Hippocampal formation (tissue), 2 donors: ENCODE results near the gene CD22.
"Not testable (repeated sequence)": the region's sequence is repeated elsewhere in the genome, so short reads cannot be mapped to it uniquely, and the experiment has no call there.

Experiments
- DNase-seq, 2 donors: peaks; one replicate each; lab custom pipeline; 2025; lab: John Stamatoyannopoulos, UW

Gene CD22

DNA sequence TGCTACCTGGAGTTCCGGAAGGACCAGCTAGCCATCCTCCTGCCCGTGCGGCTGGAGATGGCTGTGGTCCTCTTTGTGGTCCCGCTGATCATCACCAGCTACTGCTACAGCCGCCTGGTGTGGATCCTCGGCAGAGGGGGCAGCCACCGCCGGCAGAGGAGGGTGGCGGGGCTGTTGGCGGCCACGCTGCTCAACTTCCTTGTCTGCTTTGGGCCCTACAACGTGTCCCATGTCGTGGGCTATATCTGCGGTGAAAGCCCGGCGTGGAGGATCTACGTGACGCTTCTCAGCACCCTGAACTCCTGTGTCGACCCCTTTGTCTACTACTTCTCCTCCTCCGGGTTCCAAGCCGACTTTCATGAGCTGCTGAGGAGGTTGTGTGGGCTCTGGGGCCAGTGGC, 30.4 kb downstream of the CD22 start:
- DNase-seq, result not testable (repeated sequence)

DNA sequence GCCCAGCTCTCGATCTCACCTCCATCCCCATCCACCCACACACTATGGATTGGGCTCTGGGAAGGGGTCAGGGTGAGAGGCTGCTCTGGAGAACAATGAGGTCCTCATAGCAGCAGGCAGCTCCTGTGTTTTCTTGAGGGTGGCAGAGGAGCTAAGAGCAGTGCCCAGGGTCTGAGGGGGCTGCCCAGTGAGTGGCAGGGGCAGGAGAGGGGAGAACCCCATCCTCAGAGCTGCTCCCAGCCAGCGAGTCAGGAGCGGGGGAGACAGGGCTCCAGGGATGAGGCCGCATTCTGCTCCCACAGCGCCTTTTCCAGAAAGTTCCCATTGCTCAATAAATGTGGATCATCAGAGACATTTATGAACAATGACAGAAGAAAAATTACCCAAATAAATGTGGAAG, 31.1 kb downstream of the CD22 start:
- not testable (repeated sequence) for DNase-seq

DNA sequence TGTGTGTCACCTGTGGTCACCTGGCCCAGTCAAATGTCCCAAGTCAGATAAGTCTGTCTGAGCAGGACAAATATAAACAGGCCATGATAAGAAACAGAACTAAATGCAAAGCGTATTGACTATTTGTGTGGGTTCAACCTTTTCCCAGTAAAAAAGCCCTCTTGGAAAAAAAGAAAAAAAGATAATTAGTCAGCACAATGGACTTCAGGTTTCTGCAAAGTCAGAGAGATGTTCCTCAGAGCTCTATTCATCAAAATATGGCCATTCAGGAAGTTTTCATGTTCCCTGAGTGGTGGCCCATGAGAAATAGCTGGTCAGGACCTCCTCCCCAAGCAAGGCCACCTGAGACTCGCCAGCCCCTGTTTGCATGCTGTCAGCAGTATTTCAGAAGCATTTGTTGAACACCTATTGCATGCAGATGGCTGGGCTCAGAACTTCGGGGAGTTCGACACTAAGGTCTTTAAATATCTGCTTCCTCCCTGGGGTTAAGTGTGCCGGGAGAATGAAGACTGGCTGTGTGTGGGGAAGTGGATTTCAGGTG, 32.0 kb downstream of the CD22 start:
- DNase-seq, result no peak

DNA sequence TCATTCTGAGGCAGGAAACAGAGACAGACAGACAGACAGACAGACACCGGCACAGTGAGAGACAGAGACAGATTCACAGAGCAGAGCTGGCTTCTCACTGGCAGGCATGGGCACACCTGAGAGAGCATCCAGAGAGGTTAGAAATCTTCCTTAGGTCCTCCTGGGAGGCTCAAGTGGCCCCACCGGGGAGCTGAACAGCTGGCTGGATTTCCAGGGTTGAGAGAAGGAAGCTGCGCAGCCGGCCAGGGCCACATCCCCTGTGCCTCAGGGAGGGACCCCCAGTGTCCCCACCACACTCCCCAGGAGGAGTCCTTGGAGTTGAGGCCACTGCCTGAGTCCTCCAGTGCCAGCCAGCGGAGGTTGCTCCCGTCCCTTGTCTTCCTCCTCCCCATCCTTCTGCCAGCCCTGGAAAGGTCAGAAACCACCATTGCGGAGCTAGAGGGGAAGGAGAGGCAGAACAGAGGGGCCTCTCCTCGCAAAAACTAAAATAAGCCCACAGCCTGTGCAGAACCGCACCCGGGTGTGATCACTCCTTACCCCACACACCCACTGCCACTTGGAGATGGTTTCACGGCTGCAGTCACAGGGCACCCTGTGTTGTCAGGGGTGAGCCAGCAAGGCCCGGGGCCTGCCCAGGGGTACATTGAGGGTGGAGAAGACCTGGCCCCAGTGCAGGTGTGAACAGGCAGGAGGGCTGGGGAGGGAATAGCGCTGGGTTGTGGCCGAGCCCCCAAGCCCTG, 33.4 kb downstream of the CD22 start:
- DNase-seq, result no peak

DNA sequence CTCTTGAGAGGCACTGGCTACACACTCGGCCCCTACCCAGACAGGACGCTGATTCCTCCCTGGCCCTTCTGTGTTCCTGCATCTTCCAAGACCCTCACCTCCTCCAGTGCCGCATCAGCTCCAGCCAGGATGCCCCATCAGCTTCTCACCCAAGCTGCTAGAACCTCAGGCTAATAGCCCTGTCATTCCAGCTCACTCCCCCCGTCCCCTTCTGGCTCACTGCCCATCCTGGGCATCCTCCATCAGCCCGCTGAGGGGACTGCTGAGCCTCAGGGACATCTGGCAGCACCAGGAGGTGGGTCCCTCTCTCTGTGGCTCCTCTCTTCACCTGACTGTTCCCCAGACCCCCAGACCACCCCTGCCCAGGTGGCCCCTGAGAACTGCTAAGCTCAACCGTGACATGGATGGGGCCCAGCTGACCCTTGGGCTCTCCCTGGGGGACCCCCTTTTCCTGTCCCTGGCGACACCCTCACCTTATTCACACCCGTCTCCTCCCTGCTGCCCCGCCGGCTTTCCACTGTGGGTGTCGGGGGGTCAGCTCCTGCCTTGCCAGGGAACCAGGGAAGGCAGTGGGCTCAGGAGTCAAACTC, 34.1 kb downstream of the CD22 start:
- DNase-seq, result no peak

DNA sequence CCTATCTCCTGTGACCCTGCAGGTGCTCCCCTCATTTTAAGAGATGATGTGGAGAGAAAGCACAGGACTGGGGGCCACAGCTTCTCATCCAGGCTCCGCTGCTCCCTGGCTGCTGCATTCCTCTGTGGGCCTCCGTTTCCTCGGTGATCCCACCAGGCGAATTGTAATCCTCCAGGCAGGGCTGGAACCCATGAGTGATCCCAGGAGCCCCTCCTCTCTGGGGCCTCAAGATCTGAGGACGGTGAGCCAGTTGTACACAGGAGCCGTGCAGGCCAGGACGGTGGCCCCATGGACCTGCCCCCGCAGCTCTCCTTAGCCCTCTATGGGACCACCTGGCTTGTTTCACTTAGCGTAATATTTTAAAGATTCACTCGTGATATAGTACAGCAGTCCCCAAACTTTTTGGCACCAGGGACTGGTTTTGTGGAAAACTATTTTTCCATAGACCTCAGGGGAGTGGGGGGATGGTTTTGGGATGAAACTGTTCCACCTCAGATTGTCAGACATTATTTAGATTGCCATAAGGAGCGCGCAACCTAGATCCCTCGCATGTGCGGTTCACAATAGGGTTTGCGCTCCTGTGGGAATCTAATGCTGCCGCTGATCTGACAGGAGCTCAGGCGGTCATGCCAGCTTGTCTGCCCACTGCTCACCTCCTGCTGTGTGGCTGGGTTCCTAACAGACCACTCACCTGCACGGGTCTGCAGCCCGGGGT, 34.9 kb downstream of the CD22 start:
- DNase-seq, result no peak

DNA sequence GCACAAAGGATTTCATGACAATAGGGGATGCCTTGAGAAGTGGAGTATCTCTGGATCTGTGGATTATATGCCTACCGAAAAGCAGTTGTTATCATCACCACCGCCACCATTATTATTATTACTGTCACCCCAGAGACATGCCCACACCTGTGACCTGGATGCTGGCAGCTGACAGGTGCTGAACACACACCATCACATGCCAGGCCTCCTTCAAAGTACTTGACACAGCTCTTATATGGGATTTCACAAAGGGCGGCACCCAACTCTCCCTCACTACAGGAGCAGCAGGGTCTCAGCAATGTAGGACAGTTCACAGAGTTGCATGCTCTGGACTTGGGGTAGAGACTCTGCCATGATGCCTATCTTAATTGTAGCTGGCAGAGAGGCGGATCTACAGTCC, 36.3 kb downstream of the CD22 start:
- DNase-seq, result no peak

DNA sequence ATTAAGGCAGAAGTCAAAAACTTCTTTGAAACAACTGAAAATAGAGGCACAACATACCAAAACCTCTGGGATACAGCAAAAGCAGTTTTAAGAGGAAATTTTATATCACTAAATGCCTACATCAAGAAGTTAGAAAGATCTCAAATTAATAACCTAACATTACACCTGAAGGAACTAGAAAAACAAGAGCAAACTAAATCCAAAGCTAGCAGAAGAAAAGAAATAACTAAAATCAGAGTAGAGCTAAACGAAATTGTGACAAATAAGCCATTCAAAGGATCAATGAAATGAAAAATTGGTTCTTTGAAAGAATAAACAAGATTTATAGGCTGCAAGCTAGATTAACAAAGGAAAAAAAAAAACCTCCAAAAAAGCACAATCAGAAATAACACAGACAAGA, 39.4 kb downstream of the CD22 start:
- no peak for DNase-seq

DNA sequence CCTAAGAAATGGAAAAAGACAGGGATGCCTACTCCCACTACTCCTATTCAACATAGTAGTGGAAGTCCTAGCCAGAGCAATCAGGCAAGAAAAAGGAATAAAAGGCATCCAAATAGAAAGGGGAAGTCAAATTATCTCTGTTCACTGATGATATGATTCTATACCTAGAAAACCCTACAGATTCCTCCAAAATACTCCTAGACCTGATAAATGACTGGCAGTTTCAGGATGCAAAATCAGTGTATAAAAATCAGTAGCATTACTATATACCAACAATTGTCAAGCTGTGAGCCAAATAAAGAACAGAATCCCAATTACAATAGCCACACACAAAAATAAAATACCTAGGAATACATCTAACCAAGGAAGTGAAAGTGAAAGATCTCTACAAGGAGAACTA, 40.5 kb downstream of the CD22 start:
- DNase-seq, result no peak

DNA sequence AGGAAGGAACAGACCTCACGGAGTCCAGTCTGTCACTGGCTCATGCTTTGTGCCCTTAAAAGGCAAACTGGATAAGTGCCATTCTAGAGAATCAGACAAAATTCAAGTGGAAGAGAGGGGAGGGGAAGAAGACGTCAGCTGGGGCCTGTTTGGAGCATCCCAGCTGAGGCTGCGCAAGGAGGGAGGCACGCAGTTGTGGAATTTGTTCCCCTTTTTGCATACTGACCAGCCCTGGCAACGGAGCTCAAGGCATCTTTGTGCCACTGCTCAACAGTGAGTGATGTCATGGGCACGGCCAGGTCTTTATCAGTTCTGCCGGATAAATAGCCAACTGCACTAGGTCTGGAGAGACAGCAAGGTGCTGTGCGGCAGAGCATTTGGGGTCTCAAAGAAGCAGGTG, 41.7 kb downstream of the CD22 start, which contains the start of gene GPR42:
Gene GPR42, plus strand, starts transcription at position 347 of the 400 bp plus-strand sequence. CDS start 292 bp downstream, outside the sequence.
- DNase-seq, result no peak

DNA sequence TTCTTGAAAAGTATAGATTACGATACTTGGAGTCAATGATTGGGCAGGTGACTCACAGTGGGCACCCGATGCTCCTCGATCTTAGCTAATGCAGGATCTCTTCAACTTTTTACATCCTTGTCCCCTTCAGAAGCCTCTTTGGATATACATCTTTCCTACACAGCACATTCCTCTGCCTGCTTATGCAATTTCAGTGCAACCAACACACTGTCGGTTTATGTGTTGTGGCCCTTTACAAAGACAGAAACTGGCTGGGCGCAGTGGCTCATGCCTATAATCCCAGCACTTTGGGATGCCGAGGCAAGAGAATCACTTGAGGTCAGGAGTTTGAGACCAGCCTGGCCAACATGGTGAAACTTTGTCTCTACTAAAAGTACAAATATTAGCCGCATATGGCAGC, 44.5 kb downstream of the CD22 start:
- DNase-seq, result no peak

DNA sequence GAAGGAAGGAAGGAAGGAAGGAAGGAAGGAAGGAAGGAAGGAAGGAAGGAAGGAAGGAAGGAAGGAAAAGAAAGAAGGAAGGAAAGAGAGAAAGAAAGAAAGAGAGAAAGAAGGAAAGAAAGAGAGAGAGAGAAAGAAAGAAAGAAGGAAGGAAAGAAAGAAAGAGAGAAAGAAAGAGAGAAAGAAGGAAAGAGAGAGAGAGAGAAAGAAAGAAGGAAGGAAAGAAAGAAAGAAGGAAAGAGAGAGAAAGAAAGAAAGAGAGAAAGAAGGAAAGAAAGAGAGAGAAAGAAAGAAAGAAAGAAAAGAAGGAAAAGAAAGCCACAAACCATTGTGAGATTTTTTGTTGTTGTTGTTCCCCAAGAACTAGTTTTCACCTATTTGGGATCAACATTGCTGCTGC, 45.0 kb downstream of the CD22 start:
- not testable (repeated sequence) for DNase-seq

DNA sequence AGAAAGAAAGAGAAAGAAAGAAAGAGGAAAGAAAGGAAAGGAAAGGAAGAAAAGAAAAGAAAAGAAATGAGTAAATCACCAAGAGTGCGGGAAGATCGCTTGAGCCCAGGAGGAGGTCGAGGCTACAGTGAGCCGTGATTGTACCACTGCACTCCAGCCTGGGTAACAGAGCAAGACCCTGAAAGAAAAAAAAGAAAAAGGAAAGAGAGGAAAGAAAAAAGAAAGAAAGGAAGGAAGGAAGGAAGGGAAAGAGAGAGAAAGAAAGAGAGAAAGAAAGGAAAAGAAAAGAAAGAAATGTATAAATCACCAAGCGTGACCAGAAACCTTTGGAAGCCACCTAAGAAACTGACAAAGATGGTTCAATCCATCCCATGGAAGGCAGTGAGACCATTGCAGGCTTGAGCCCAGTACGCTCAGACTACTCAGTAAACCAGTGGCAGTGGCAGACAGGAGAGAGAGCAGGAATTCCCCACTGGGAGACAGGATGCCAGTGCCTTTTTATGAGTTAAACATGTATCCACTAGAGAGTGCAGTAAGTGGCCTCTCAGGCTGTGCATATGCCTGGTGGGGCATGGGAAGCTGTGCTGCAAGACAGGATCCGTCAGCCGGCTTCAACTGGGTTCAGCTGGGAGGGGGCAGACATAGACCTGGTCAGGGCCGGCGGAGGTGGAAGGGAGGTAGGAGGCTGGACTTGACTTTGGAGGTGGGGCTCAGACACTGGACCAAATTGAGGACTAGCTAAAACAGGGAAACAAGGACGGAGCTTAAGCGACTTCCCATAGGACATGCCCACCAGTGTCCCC, 46.7 kb downstream of the CD22 start:
- no peak for DNase-seq

DNA sequence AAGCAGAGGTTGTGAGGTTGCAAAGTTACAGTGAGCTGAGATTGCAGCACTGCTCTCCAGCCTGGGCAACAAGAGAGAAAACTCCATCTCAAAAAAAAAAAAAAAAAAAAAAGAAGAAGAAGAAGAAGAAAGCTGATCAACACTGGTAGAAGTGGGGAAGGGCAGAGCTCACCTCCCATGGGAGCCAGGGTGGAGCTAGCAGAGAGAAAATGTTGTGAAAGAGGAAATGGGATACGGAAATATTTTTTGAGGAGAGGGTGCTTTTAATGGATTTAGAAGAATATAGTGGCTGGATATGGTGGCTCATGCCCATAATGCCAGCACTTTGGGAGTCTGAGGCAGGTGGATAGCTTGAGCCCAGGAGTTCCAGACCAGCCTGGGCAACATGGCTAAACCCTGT, 48.7 kb downstream of the CD22 start:
- DNase-seq, result no peak

DNA sequence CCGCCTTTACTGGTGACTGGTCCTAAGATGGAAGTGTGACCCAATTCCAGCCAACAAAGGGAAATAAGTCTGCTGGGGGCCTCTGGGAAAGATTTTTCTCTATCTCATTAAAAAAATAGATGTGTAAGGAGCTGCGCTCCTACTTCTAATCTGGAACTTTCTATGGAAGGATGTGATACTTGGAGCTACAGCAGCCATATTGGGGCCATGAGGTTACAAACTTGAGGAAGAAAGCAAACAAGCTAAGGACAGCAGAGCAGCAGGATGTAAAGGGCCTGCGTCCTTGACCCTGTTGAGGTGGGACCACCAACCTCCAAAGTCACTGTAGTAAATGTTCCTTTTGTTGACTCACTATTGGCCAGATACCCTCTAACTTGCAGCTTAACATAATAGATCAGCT, 49.4 kb downstream of the CD22 start:
- no peak for DNase-seq

DNA sequence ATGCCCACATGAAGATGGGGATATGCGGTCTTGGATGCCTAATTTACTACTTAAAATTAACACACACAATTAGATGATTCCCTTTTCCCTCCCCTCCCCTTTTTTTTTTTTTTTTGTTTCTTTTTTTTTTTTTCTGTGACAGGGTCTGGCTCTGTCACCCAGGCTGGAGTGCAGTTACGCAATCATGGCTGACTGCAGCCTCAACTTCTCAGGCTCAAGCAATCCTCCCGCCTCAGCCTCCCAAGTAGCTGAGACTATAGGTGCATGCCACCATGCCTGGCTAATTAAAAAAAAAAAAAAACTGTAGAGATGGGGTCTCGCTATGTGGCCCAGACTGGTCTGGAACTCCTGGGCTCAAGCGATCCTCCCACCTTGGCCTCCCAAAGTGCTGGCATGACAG, 50.6 kb downstream of the CD22 start:
- DNase-seq, result not testable (repeated sequence)

DNA sequence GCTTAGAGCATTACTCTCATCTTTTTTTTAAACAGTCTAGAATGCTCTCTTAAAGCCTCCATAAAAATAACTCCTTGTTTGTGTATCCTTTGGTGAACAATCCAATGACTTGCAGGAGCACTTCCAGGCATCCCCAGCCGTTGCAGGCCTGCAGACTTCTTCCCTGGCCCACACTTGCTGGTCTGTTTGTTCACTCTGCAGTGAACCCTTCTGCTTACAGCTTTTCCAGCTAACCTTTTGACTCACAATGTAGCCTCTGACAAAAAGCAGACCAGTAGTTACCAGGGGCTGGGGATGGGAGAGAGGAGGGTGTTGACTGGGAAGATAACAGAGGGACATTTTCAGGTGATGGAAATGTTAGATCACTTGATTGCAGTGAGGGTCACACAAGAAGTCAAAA, 51.0 kb downstream of the CD22 start:
- DNase-seq, result no peak

DNA sequence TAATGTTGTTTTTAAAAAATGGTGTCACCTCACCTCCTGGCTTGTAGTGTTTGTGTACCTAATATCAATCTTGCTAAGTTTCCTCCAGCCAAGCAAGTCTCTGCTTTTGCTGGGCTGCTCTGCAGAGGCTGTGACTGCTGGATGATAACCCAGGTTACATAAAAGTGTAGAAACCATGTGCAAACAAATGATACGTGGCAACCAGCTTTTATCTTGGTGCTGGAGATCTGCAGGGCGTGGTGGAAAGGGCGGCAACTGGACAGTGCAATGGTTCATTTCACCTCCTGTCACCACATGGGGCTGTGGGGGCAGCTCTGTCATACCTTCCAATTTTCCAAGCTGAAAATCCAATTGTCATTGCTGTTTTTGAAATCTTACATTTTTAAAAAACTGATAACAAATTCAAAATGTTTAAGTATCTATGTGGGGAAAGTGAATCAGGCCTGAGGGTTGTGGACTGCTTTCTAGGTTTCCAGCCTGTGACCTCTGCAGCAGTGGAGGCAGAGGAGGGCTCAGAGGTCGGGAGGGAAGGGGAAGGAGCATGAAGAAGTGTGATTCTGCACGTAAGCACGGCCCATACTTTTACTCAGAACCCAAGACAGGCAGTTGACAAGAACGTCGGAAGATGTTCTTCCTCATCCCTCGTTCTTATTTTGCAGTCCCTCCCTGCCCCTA, 51.6 kb downstream of the CD22 start:
- no peak for DNase-seq

DNA sequence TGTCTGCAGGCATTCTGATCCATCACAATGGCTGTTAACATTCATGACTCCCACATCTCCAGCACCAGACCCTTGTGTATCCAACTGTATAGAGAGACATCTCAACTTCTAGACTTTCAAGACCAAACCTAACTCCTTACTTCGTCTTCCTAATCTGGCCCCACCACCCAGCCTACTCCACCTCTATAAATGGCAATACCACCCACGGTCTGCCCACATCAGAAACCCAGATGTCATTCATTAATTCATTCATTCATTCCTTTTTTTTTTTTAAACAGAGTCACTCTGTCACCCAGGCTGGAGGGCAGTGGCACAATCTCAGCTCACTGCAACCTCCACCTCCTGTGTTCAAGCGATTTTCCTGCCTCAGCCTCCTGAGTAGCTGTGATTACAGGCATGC, 52.3 kb downstream of the CD22 start:
- no peak for DNase-seq

DNA sequence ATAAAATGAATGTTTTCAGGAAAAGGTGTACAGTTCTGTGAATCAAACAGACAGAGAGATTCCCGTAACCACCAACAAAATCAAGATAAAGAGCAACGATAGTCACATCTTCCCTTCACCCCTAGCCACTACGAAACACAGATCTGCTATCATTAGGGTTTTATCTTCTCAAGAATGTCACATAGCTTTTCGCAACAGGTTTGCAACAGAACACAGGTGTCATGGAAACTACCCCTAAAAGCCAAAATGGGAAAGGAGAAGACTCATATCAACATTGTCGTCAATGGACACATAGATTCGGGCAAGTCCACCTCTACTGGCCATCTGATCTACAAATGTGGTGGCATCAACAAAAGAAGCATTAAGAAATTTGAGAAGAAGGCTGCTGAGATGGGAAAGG, 52.9 kb downstream of the CD22 start:
- DNase-seq, result no peak

DNA sequence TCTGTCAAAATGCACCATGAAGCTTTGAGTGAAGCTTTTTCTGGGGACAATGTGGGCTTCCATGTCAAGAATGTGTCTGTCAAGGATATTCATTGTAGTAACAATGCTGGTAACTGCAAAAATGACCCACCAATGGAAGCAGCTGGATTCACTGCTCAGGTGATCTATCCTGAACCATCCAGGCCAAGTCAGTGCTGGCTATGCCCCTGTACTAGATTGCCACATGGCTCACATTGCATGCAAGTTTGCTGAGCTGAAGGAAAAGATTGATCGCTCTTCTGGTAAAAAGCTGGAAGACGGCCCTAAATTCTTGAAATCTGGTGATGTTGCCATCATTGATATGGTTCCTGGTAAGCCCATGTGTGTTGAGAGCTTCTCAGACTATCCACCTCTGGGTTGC, 54.5 kb downstream of the CD22 start:
- no peak for DNase-seq
